Measurements from ENCODE around the gene RBBP4.
"Not testable (repeated sequence)": the region's sequence is repeated elsewhere in the genome, so short reads cannot be mapped to it uniquely, and the experiment has no call there.

Gene RBBP4

DNA sequence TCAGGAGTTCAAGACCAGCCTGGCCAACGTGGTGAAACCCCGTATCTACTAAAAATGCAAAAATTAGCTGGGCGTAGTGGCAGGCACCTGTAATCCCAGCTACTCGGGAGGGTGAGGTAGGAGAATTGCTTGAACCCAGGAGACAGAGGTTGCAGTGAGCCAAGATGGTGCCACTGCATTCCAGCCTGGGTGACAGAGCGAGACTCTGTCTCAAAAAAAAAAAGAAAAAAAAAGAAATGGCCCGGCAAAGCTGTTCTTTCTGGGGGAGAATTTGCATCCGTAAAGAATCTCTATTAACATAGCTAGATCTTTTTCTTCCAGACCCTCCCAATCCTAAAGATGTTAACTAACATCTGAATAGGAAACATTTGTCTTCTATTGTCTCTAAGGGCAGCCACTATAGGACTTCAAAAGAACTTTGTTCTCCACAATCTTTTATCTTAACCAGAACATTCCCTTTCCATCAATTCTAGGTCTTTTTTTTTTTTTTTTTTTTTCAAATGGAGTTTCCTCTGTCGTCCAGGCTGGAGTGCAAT lies 8.6 kb upstream of the RBBP4 start:
- not testable (repeated sequence) for DNase-seq

GRCh38 chr1:32644426-32644825 lies 6.6 kb upstream of the RBBP4 start:
- no peak for DNase-seq

DNA sequence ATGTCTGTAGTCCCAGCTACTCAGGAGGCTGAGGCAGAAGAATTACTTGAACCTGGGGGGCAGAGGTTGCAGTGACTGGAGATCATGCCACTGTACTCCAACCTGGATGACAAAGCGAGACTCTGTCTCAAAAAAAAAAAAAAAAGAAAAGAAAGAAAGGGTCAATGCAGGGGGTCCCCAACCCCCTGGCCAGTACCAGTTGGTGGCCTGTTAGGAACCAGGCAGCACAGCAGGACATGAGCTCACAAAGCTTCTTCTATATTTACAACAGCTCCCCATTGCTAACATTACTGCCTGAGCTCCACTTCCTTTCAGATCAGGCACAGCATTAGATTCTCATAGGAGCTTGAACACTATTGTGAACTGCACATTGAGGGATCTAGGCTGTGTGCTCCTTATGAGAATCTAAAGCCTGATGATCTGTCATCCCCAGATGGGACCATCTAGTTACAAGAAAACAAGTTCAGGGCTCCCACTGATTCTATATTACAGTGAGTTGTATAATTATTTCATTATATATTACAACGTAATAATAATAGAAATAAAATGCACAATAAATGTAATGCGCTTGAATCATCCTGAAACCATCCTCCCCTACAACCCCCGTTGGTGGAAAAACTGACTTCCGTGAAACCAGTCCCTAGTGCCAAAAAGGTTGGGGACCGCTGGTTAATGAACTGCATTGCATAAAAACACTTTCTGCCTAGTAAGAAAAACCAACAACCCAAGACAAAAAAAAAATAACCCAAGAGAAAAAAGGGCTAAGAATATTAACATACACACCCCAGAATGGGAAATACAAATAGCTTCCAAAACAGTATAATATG lies 3.5 kb upstream of the RBBP4 start:
- no peak for DNase-seq

- peak; percentile 95 for DNase-seq
Observed at GRCh38 chr1:32650248-32650751, 708 bp upstream of the RBBP4 start, which contains the start of gene ZBTB8OS. Gene ZBTB8OS, minus strand, starts transcription at chr1:32650550. Its CDS starts 21 bp downstream, at chr1:32650529.

GRCh38 chr1:32651461-32652073 lies 559 bp downstream of the RBBP4 start:
- no peak for DNase-seq

DNA sequence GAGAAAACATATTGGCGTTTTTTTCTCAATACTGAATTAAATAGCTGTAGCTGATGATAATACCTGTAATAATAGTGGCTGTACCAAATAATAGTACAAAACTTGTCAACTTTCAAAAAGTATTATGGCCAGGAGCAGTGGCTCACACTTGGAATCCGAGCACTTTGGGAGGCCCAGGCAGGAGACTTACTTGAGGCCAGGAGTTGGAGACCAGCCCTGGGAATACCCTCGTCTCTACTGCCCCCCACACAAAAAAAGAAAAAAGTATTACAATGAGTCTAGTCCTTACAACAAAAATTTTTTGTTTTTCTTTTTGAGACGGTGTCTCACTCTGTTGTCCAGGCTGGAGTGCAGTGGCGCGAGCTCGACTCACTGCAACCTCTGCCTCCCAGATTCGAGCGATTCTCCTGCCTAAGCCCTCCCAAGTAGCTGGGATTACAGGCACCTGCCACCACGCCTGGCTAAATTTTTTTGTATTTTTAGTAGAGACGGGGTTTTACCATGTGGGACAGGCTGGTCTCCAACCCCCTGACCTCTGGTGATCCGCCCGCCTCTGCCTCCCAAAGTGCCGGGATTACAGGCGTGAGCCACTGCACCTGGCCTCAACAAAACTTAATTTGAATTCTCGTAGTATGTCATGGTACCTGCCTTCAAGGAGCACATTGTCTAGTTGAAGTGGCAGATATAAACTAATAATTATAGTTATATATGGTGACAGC lies 1.4 kb downstream of the RBBP4 start:
- no peak for DNase-seq

GRCh38 chr1:32659581-32659980 lies 8.6 kb downstream of the RBBP4 start:
- no peak for DNase-seq

- DNase-seq: no peak
Observed at GRCh38 chr1:32665915-32666314, 14.9 kb downstream of the RBBP4 start.

GRCh38 chr1:32666901-32667566 lies 16.0 kb downstream of the RBBP4 start:
- DNase-seq: no peak

- not testable (repeated sequence) for DNase-seq
Observed at GRCh38 chr1:32668716-32669115, 17.7 kb downstream of the RBBP4 start.

DNA sequence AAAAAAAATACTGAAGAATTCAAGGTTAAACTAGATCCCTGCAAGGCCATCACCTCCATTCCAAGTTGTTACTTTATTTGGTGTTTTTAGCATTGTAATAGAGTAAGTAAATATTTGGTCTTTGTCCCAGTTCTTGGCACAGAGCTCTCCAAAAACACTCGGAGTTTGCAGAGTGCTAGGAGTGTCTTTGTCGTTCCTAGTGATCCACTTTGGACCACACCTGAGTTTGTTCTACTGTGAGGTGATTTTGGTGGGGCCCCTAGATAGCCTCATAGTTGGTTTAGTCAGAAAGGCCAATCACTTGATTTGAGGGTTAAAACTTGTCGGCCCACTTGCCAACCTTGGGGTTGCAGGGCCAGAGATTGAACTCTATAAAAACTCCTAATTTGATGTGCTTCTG lies 25.9 kb downstream of the RBBP4 start:
- no peak for DNase-seq

DNA sequence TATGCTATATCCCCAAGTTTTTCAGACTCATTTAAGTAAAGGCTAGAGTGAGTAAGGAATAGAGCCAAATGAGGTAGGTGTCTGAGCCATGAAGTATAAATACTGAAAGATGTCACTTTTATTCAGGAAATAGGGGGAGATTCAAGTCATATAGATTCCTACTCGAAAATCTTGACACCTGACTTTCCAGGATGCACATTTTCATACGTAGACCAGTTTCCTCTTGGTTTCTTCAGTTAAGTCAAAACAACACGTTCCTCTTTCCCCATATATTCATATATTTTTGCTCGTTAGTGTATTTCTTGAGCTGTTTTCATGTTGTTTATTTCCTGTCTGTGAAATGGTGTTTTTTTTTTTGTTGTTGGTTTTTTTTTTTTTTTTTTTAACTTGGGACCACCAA lies 29.0 kb downstream of the RBBP4 start:
- DNase-seq: not testable (repeated sequence)

- no peak for DNase-seq
Observed at GRCh38 chr1:32680642-32681041, 29.6 kb downstream of the RBBP4 start.

- no peak for DNase-seq
Observed at GRCh38 chr1:32681509-32681908, 30.5 kb downstream of the RBBP4 start.

GRCh38 chr1:32681999-32682398 lies 31.0 kb downstream of the RBBP4 start:
- DNase-seq: no peak

- no peak for DNase-seq
Observed at GRCh38 chr1:32683397-32683796, 32.4 kb downstream of the RBBP4 start.

GRCh38 chr1:32684167-32684811 lies 33.3 kb downstream of the RBBP4 start:
- peak; percentile 75 for DNase-seq

GRCh38 chr1:32685498-32685897 lies 34.5 kb downstream of the RBBP4 start:
- DNase-seq: no peak

GRCh38 chr1:32686387-32686786 lies 35.4 kb downstream of the RBBP4 start:
- DNase-seq: no peak

DNA sequence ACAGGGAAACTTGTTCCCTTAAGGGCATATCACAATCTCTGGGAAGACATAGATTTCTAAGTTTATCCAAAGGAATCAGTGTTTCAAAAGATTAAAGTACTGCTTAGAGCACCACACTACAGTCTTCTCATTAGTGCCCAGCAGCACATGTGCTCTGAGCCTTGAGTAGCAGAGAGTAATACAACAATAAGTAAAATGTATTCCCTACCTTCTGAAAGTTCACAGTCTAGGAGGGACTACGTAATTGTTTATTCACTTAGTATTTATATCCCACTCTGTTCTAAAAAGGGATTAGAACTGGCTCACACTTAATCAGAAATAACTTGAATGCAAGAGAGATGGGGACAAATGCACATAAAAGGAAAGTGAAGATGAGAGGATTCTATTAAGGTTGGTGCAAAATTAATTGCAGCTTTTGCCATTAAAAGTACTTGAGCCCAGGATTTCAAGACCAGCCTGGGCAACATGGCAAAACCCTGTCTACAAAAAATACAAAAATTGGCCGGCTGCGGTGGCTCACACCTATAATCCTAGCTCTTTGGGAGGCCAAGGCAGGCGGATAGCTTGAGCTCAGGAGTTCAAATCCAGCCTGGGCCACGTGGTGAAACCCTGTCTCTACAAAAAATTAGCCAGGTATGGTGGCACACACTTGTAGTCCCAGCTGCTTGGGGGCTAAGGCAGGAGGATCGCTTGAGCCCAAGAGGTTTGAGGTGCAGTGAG lies 42.6 kb downstream of the RBBP4 start:
- no peak for DNase-seq

All from HCEC 1CT (cell line).